Endothelial cell of umbilical vein (primary cell): Measurements from ENCODE around the gene COQ8A. TPM values are rescaled to one million over a fixed set of nuclear protein-coding genes. Genes with fewer than 3 reads are reported as not detected.

Experiments used
- BruUV-seq: library from RNA; stranded (reverse); fragments of 400-500 nt; replicated peaks from 2 replicates; lab custom pipeline; 2021; lab: Mats Ljungman, UMichigan
- CTCF ChIA-PET: fragments of 300-600, 350-600 bp; sonication (Branson Sonifier 250); formaldehyde crosslinking; loops from one replicate; lab custom pipeline; 2021; ENCODE audit warnings: antibody characterized with exemption, inconsistent platforms; lab: Charles Lee
- POLR2A ChIA-PET: fragments of 300-600, 350-600 bp; sonication (Branson Sonifier 250); formaldehyde crosslinking; loops from one replicate; lab custom pipeline; 2021; ENCODE audit warnings: antibody characterized with exemption, inconsistent platforms; lab: Charles Lee
- DNase-seq: peaks from one replicate; pipeline ENCODE4 v3.0.0-alpha.2; 2011; ENCODE audit warnings: low read depth, low spot score
- FAIRE-seq: peaks from 2 replicates; lab custom pipeline; 2011; peaks lifted over from hg19 to GRCh38; lab: Jason Lieb, UNC
- H2AFZ ChIP-seq: 2 replicates; pipeline ENCODE4 v1.6.0; 2012; ENCODE audit warnings: low read depth, low read length, control low read depth, inconsistent platforms
- H3K27ac ChIP-seq: 2 replicates; pipeline ENCODE4 v1.5.1; 2011; ENCODE audit warnings: low read depth, mild to moderate bottlenecking, control low read depth, low read length, moderate library complexity; ENCODE audit not compliant: insufficient read depth
- H3K27me3 ChIP-seq, 2 experiments: 2 replicates each; pipeline versions ENCODE4 v1.6.0 to v1.6.1; 2011; ENCODE audit warnings: low read length in 2 of 2, mixed read lengths in 1 of 2; ENCODE audit not compliant: control insufficient read depth in 2 of 2, insufficient read depth in 2 of 2
- H3K36me3 ChIP-seq, 2 experiments: 2 replicates in 1 of 2; 3 replicates in 1 of 2; pipeline ENCODE4 v1.5.1; 2011; ENCODE audit warnings: low read length in 2 of 2, mild to moderate bottlenecking in 1 of 2, moderate library complexity in 1 of 2; ENCODE audit not compliant: control insufficient read depth in 2 of 2, insufficient read depth in 2 of 2; ENCODE audit errors: extremely low read depth in 1 of 2
- H3K4me1 ChIP-seq: 3 replicates; pipeline ENCODE4 v1.5.1; 2011; ENCODE audit warnings: mild to moderate bottlenecking, low read length; ENCODE audit not compliant: control insufficient read depth, insufficient read depth; ENCODE audit errors: extremely low read depth
- H3K4me2 ChIP-seq: 2 replicates; pipeline ENCODE4 v1.6.1; 2011; ENCODE audit warnings: low read length, control low read depth, mixed read lengths; ENCODE audit not compliant: insufficient read depth
- H3K4me3 ChIP-seq, 3 experiments: fragments of 200-600 bp in 1 of 3; sonication (generic), shearing (Covaris generic) in 1 of 3; replicated peaks in 1 of 3; 2 replicates each; pipeline ENCODE4 v1.5.1; 2011 to 2016; ENCODE audit warnings: control low read depth in 3 of 3, low read length in 3 of 3, mild to moderate bottlenecking in 2 of 3, inconsistent platforms in 1 of 3, low read depth in 1 of 3, moderate library complexity in 1 of 3; ENCODE audit not compliant: insufficient read depth in 1 of 3
- H3K79me2 ChIP-seq: 2 replicates; pipeline ENCODE4 v1.6.0; 2012; ENCODE audit warnings: low read length, inconsistent platforms; ENCODE audit not compliant: control insufficient read depth, insufficient read depth
- H3K9ac ChIP-seq: replicated peaks from 2 replicates; pipeline ENCODE3; 2011; ENCODE audit warnings: low read length, control low read depth; ENCODE audit not compliant: insufficient read depth; ENCODE audit errors: extremely low read depth
- H3K9me1 ChIP-seq: replicated peaks from 3 replicates; pipeline ENCODE4 v1.6.0; 2011; ENCODE audit warnings: mild to moderate bottlenecking, low read length; ENCODE audit not compliant: control insufficient read depth, insufficient read depth; ENCODE audit errors: extremely low read depth
- H3K9me3 ChIP-seq: replicated peaks from 2 replicates; pipeline ENCODE4 v1.5.1; 2012; ENCODE audit warnings: low read length, inconsistent platforms; ENCODE audit not compliant: control insufficient read depth, insufficient read depth
- H4K20me1 ChIP-seq: replicated peaks from 2 replicates; pipeline ENCODE3; 2011; ENCODE audit warnings: mild to moderate bottlenecking, low read length; ENCODE audit not compliant: control insufficient read depth, insufficient read depth; ENCODE audit errors: extremely low read depth
- EZH2 ChIP-seq: IDR thresholded peaks from 2 replicates; pipeline ENCODE4 v1.6.1; 2012; ENCODE audit warnings: borderline replicate concordance, low read depth, mild to moderate bottlenecking, moderate library complexity, low read length, inconsistent platforms; ENCODE audit not compliant: severe bottlenecking
- GATA2 ChIP-seq: IDR thresholded peaks from 2 replicates; pipeline ENCODE4 v1.7.0; 2011; ENCODE audit warnings: low read depth, mild to moderate bottlenecking, moderate library complexity, mixed read lengths, low read length; ENCODE audit not compliant: insufficient read length, insufficient read depth
- JUN ChIP-seq: IDR thresholded peaks from 2 replicates; pipeline ENCODE4 v1.6.1; 2011; ENCODE audit warnings: borderline replicate concordance, low read depth; ENCODE audit not compliant: insufficient read length, insufficient read depth
- MYC ChIP-seq: IDR thresholded peaks from one replicate; pipeline ENCODE4 v1.6.1; 2011; ENCODE audit warnings: mild to moderate bottlenecking, low read depth, low read length
- POLR2A ChIP-seq: IDR thresholded peaks from 2 replicates; pipeline ENCODE4 v1.6.1; 2012; ENCODE audit warnings: low read depth, mild to moderate bottlenecking, control low read depth, low read length
- POLR2AphosphoS5 ChIP-seq: IDR thresholded peaks from 2 replicates; pipeline ENCODE4 v1.6.1; 2012; ENCODE audit warnings: low read depth, mild to moderate bottlenecking, control low read depth, low read length, moderate library complexity; ENCODE audit not compliant: insufficient read depth
- dilution Hi-C: fragments of 300-500 bp; cut with MboI; formaldehyde crosslinking; loops from one replicate; pipeline ENCODE4 v1.15.0; 2019; ENCODE audit warnings: low sequenced_read_pairs; ENCODE audit not compliant: extremely low pct_ligation_motif_present
- intact Hi-C: fragments of 100-400 bp; cut with micrococcal nuclease; formaldehyde crosslinking; loops from one replicate; pipeline ENCODE4 v1.10.0; 2022
- polyA plus RNA-seq, 4 experiments: library from polyadenylated mRNA; depleted of rRNA in 3 of 4; stranded (reverse) in 3 of 4; unstranded in 1 of 4; fragments of >200 nt; gene quantifications; 2 replicates each; pipeline versions ENCODE4 v1.2.1 to v1.2.3, GENCODE V29; 2011 to 2012; ENCODE audit warnings: missing spikeins in 1 of 4
- total RNA-seq: library from RNA; stranded (reverse); gene quantifications from 2 replicates; pipeline ENCODE4 v1.2.3, GENCODE V29; 2021
- TF ChIP-seq, protein P1 (sequence below), 2 donors: IDR thresholded peaks; 1 replicate in 1 of 2; 2 replicates in 1 of 2; pipeline ENCODE4 v1.5.1; 2011; ENCODE audit warnings: low read length in 2 of 2, mild to moderate bottlenecking in 2 of 2, moderate library complexity in 2 of 2, control low read depth in 1 of 2, inconsistent platforms in 1 of 2, low read depth in 1 of 2; ENCODE audit not compliant: insufficient read depth in 1 of 2; ENCODE audit errors: extremely low read depth in 1 of 2

Gene COQ8A
- total and polyA plus RNA-seq, 2 donors (not counting 3 experiments of a cell fraction or from before 2014, with no cell fraction given): 6.8 to 9.4 TPM

DNA sequence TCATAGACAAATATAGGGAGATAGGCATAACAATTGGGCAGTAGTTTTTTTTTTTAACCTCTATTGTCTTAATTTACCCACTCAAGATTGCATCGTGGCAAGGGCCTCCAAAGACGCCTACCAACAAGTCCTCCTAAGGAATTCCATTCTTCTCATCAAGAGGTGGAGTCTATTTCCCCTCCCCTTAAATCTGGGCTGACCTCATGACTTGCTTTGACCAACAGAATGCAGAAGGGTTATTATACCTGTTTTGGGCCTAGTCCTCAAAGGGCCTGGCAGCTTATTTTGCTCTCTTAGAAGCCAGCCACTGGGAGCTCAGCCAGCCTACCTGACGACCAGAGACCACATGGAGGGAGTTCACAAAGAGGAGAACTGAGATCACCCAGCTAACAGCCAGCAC, 92.3 kb downstream of the COQ8A start:
- H3K79me2 ChIP-seq: no peaks in the 10 kb centered on the region
- peaks cover 19 to 37% of the 10 kb centered on the region in 2 experiments for H3K36me3 ChIP-seq
- intact Hi-C loops: loop anchor here (5.0 kb wide), 1 partner anchor 285 kb away; the partner anchor contains the start of gene CDC42BPA
- BruUV-seq: no TSS peak
- dilution Hi-C loops: no loop called here
- no peaks in the 10 kb centered on the region for H3K9me1 ChIP-seq
- ChIA-PET POLR2A (no interaction called here), CTCF (no interaction called here)
- peaks cover 5% of the 10 kb centered on the region for H3K4me1 ChIP-seq
- no peak overlapping the region for H3K4me3 ChIP-seq
- no peak overlapping the region for H2AFZ ChIP-seq
- TF ChIP-seq MYC (no peak), POLR2AphosphoS5 (no peak), EZH2 (no peak), POLR2A (no peak)
- TF ChIP-seq, protein P1, sequence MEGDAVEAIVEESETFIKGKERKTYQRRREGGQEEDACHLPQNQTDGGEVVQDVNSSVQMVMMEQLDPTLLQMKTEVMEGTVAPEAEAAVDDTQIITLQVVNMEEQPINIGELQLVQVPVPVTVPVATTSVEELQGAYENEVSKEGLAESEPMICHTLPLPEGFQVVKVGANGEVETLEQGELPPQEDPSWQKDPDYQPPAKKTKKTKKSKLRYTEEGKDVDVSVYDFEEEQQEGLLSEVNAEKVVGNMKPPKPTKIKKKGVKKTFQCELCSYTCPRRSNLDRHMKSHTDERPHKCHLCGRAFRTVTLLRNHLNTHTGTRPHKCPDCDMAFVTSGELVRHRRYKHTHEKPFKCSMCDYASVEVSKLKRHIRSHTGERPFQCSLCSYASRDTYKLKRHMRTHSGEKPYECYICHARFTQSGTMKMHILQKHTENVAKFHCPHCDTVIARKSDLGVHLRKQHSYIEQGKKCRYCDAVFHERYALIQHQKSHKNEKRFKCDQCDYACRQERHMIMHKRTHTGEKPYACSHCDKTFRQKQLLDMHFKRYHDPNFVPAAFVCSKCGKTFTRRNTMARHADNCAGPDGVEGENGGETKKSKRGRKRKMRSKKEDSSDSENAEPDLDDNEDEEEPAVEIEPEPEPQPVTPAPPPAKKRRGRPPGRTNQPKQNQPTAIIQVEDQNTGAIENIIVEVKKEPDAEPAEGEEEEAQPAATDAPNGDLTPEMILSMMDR (IDR thresholded peaks at IDR 0.05; ENCODE audit: extremely low read depth in 1 of 2, insufficient read depth in 1 of 2, low read depth in 1 of 2, low read length in 2 of 2): no peak
- no peak for DNase-seq
- no peak overlapping the region for H3K27ac ChIP-seq
- no peaks in the 10 kb centered on the region for H4K20me1 ChIP-seq
- no peak overlapping the region for H3K4me2 ChIP-seq
- no peak for FAIRE-seq
- H3K9me3 ChIP-seq: no peaks in the 10 kb centered on the region
- H3K27me3 ChIP-seq: no peaks in the 10 kb centered on the region
- H3K9ac ChIP-seq: no peak overlapping the region

DNA sequence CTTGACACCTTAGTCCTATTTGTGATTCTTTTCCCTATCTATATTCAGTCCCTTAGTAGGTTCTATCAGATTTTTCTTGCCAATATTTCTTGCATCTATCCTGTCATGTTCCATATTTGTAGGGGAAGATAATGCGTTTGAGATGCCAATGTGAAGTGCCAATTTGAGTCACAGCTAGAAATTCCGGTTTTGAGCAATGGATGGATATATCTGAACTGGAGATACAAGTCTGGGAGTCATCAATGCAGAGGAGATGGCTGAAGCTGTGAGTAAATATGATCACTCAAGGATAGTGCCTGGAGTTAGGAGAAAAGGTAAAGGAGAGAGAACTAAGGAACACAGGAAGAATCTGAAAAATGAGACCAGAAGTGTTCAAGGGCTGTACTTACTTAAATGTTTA, 93.8 kb downstream of the COQ8A start:
- no peaks in the 10 kb centered on the region for H3K9me1 ChIP-seq
- CTCF ChIA-PET: interaction anchor here (0.7 kb wide), 1 partner anchor 14 kb away, joined by 3 read pairs; no protein-coding TSS in a partner anchor
- FAIRE-seq: no peak

More for the DNA sequence above, 93.8 kb downstream of the COQ8A start:
- H3K27ac ChIP-seq: no peak overlapping the region
- H3K9ac ChIP-seq: no peak overlapping the region
- peaks cover under 1% of the 10 kb centered on the region for H3K4me1 ChIP-seq
- intact Hi-C loops (loop anchor here (5.0 kb wide), 1 partner anchor 283 kb away; the partner anchor contains the start of gene CDC42BPA), dilution Hi-C loops (no loop called here)
- H3K27me3 ChIP-seq: no peaks in the 10 kb centered on the region
- no peak overlapping the region for H2AFZ ChIP-seq
- H4K20me1 ChIP-seq: no peaks in the 10 kb centered on the region
- H3K79me2 ChIP-seq: no peaks in the 10 kb centered on the region
- POLR2A ChIA-PET: no interaction called here
- no peaks in the 10 kb centered on the region for H3K9me3 ChIP-seq
- no peak for DNase-seq
- TF ChIP-seq EZH2: no peak
- no peak for TF ChIP-seq MYC
- no peak for TF ChIP-seq JUN
- TF ChIP-seq GATA2: no peak
- H3K4me3 ChIP-seq: no peak overlapping the region
- peaks cover 19 to 27% of the 10 kb centered on the region in 2 experiments for H3K36me3 ChIP-seq
- BruUV-seq: no TSS peak
- no peak overlapping the region for H3K4me2 ChIP-seq
